GM23338 (cell line): Measurements from ENCODE around the gene ZNF697.

Source experiments
- CTCF ChIP-seq, 2 experiments: fragments of 200-600 bp in 1 of 2; sonication (generic) in 1 of 2; conservative IDR thresholded peaks; 2 replicates each; pipeline versions ENCODE4 v1.5.1 to v1.6.1; 2016 to 2017; ENCODE audit warnings: antibody characterized with exemption in 2 of 2, low read depth in 2 of 2, mild to moderate bottlenecking in 2 of 2, moderate library complexity in 1 of 2
- EZH2 ChIP-seq: fragments of 200-600 bp; sonication (generic); IDR thresholded peaks from one replicate; pipeline ENCODE4 v1.8.0; 2017; ENCODE audit warnings: antibody characterized with exemption, mild to moderate bottlenecking, low read depth; ENCODE audit not compliant: unreplicated experiment
- EZH2phosphoT487 ChIP-seq: fragments of 200-600 bp; sonication (generic); IDR thresholded peaks from one replicate; pipeline ENCODE4 v1.8.1; 2018; ENCODE audit warnings: antibody characterized with exemption; ENCODE audit not compliant: unreplicated experiment
- JUNB ChIP-seq: IDR thresholded peaks from one replicate; pipeline ENCODE4 v1.6.1; 2016; ENCODE audit warnings: antibody characterized with exemption; ENCODE audit not compliant: unreplicated experiment
- NANOG ChIP-seq: IDR thresholded peaks from 2 replicates; pipeline ENCODE4 v1.6.1; 2016; ENCODE audit warnings: antibody characterized with exemption, borderline replicate concordance
- TF ChIP-seq, protein P1 (sequence below): IDR thresholded peaks from one replicate; pipeline ENCODE4 v1.6.1; 2018; ENCODE audit warnings: antibody characterized with exemption; ENCODE audit not compliant: unreplicated experiment

DNA sequence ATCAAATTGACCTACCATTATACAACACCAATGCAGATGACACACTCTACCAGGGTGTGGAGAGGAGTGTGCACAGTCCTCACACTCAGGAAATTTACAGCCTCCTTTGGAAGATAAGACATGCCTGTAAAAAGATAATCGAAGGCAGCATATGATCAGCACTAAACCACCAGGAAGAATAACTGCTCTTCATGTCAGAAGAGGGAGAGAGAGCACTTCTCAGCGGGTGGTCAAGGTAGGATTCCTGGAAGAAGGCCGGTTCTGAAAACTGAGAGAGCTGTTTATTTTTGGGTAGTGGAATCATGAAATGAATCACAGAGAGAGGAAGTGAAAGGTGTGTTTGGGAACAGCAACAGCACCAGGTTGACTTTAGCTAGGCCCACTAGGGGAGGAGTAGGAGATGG lies 14.0 kb upstream of the ZNF697 start:
- TF ChIP-seq JUNB (no peak), EZH2 (no peak), CTCF (conservative IDR thresholded peaks at IDR 0.05; ENCODE audit: low read depth in 2 of 2) (no peak), NANOG (no peak), EZH2phosphoT487 (no peak)
- TF ChIP-seq, protein P1, sequence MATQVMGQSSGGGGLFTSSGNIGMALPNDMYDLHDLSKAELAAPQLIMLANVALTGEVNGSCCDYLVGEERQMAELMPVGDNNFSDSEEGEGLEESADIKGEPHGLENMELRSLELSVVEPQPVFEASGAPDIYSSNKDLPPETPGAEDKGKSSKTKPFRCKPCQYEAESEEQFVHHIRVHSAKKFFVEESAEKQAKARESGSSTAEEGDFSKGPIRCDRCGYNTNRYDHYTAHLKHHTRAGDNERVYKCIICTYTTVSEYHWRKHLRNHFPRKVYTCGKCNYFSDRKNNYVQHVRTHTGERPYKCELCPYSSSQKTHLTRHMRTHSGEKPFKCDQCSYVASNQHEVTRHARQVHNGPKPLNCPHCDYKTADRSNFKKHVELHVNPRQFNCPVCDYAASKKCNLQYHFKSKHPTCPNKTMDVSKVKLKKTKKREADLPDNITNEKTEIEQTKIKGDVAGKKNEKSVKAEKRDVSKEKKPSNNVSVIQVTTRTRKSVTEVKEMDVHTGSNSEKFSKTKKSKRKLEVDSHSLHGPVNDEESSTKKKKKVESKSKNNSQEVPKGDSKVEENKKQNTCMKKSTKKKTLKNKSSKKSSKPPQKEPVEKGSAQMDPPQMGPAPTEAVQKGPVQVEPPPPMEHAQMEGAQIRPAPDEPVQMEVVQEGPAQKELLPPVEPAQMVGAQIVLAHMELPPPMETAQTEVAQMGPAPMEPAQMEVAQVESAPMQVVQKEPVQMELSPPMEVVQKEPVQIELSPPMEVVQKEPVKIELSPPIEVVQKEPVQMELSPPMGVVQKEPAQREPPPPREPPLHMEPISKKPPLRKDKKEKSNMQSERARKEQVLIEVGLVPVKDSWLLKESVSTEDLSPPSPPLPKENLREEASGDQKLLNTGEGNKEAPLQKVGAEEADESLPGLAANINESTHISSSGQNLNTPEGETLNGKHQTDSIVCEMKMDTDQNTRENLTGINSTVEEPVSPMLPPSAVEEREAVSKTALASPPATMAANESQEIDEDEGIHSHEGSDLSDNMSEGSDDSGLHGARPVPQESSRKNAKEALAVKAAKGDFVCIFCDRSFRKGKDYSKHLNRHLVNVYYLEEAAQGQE: no peak
